ENCODE measurements around the gene DNMBP.

DNMBP gene, protein sequence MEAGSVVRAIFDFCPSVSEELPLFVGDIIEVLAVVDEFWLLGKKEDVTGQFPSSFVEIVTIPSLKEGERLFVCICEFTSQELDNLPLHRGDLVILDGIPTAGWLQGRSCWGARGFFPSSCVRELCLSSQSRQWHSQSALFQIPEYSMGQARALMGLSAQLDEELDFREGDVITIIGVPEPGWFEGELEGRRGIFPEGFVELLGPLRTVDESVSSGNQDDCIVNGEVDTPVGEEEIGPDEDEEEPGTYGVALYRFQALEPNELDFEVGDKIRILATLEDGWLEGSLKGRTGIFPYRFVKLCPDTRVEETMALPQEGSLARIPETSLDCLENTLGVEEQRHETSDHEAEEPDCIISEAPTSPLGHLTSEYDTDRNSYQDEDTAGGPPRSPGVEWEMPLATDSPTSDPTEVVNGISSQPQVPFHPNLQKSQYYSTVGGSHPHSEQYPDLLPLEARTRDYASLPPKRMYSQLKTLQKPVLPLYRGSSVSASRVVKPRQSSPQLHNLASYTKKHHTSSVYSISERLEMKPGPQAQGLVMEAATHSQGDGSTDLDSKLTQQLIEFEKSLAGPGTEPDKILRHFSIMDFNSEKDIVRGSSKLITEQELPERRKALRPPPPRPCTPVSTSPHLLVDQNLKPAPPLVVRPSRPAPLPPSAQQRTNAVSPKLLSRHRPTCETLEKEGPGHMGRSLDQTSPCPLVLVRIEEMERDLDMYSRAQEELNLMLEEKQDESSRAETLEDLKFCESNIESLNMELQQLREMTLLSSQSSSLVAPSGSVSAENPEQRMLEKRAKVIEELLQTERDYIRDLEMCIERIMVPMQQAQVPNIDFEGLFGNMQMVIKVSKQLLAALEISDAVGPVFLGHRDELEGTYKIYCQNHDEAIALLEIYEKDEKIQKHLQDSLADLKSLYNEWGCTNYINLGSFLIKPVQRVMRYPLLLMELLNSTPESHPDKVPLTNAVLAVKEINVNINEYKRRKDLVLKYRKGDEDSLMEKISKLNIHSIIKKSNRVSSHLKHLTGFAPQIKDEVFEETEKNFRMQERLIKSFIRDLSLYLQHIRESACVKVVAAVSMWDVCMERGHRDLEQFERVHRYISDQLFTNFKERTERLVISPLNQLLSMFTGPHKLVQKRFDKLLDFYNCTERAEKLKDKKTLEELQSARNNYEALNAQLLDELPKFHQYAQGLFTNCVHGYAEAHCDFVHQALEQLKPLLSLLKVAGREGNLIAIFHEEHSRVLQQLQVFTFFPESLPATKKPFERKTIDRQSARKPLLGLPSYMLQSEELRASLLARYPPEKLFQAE (N-terminal part only)

DNA sequence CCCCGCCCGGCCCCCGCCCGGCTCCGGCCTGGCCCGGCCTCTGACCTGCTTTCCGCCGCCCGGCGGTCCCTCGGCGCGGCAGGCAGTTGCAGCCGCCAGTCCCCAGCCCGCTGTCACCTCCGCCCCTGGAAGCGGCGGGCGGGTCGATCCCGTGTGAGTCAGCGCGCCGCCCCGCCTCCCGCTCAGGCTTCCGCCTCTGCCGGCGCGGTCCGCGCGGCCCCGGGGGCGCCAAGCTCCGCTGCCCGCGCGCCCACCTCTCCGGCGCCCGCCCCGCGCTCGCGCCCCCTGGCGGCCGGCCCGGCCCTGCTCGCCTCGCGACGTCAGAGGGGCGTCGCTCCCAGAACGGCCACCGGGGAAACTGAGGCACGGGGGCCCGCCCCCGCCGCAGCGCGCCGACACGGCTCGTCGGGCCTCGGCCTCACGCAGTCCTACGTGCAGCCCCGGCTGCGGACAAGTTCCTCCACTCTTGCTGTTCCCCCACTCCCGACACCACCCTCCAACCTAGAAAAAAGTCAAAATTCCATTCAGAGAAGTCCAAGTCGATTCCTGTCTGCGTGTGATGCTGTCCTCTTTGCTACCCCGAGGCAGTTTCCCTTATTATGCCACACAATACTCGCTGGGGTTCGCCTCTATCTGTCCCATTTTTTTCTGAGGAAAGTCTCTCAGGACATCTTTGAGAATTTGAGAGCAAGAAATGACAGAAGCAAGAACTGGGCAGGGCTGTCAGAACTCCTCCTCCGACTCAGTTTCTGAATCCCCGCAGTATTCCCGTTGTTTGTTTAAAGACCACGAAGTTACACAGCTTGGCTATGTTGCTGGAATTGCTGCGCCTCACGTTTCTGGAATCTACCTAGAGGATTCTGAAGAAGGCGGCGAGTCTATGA lies at the start of gene DNMBP:
Gene DNMBP (minus strand): TSS at position 155 of the 884 bp plus-strand sequence. CDS start 37,823 bp downstream, outside the sequence.
- DNase-seq = peak; percentile 94

- no peak for DNase-seq
These were observed 48.2 kb upstream of the DNMBP start for GRCh38 chr10:100057948-100058347.

DNA sequence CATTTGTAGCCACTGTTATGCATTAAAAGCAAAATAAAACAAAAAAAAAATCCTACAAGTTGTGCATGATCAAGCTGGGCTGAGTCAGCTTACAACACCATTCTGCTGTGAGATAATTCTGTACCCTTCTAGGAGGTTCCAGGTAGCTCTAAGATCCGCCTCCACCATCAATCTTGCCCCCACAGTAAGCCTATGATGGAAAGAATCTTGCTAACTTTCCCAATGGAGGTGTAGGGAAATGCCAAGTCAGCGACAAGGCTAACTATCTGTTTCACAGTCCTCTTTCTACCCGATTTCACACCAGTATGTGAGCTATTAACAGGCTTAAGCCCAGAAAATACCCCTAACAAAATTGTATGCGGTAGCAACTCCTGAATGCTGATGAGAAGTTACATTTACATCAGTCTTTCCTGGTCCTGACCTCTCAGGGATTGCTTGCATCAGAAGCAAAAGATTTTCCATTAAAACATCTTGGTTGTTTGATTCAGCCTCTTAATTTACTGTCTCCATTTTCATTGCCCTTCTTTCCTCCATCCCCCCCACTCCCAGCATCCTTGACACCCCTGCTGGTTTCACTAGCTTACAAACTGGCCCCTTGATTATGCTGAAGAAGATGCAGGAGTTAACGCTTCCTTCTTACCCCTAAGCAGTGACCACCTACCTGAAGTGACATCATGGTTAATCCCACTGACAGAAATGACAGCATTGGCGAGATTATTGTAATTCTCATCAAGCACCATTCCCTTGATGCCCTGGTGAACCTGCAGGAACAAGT lies 44.1 kb upstream of the DNMBP start:
- DNase-seq = no peak

- peak; percentile 89 for DNase-seq
These were observed 36.3 kb upstream of the DNMBP start for GRCh38 chr10:100046021-100046486.

DNA sequence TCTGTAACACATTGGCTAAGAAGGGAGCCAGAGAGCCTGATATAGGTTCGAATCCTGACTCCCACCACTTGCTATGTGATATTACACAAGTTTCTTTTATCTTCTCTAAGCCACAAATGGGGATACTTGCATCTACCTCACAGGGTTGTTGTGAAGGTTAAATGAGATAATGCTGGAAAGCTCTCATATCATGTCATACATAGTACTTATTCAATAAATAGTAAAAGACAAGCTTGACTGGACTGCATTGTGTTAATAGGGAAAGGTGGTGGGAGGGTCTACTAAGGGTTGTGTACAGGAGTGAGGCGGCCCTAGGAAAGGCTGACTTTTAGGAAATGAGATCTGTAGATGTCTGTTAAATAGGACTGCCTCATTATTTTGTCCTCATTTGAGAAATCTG lies 35.8 kb upstream of the DNMBP start:
- DNase-seq = no peak

GRCh38 chr10:100043796-100044195 lies 34.0 kb upstream of the DNMBP start:
- no peak for DNase-seq

- DNase-seq = peak; percentile 24
These were observed 33.6 kb upstream of the DNMBP start for GRCh38 chr10:100043344-100043743.

DNA sequence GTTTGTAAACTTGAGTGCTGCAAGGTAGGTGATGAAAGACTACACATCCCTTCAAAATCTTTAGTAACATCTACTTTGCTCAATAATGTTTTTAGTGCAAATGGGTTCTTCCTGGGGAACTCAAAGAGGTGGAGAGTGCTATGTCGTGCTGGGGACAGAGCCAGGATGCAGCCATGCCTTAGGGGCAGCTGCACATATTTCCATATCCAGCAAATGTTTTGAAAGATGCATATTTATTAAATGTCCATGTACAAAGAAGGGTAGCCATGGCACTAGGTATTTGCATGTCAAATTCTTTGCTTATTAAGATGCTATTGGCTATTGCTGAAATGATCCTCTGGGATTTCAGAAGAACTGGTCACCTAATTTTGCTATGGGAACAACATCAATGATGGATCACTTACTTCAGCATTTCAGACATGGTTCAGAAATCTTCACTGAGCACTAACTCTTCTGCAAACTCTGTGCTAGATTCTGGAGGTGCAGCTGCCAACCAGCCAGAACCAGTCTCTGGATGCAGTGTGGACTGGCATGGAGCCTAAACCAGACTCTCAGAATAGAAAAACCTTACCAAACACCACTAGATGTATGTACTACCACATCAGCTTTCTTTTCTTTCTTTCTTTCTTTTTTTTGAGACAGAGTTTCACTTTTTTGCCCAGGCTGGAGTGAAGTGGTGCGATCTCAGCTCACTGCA lies 31.7 kb upstream of the DNMBP start:
- DNase-seq = no peak

- no peak for DNase-seq
These were observed 28.9 kb upstream of the DNMBP start for GRCh38 chr10:100038561-100039071.

DNA sequence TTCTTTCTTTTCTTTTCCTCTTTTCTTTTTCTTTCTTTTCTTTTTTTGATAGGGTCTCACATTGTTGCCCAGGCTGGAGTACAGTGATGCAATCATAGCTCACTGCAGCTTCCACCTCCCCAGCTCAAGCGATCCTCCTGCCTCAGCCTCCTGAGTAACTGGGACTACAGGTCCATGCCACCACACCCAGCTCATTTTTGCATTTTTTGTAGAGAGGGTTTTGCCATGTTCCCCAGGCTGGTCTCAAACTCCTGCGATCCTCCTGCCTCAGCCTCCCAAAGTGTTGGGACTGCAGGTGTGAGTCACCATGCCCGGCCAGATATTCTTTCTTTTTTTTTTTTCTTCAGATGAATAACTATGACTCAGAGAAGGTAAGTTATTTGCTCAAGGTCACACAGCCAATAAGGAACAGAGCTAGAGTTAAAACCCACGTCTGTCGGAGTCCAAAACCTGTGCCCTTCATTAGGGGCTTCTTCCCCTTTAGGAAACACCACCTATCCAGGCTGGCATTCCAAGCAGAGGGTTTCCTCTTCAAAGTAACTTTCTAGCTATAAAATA lies 28.1 kb upstream of the DNMBP start:
- no peak for DNase-seq

- no peak for DNase-seq
These were observed 27.1 kb upstream of the DNMBP start for GRCh38 chr10:100036850-100037249.

DNA sequence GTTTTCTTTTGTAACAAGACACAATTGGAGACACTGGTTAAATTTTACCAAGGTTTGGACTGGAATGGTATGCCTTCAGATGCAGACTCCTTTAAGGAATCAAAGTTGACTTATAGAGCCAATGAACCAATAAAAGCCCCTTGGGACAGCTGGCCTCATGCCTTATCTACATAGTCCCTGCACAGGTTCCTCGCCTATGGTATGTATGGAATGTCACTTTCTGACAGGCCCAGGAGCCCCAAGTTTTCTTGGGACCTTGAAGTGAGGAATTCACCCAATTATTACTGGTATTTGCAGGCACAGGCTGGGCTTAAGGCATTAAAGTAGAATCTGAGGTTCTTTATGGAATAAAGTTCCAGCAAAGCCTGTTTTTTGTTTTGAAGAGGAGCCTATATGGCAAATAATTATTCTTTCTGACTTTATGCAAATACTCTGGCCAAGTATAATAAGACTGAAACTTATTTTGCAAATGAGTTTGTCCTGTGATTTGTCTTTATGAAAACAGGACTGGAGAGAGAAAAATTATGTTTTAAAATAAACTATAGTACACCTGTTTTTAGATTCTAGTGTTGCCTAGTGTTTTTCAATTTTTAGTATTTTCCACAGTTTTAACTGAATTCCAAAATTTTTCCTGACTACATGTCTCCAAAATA lies 24.1 kb upstream of the DNMBP start:
- no peak for DNase-seq

DNA sequence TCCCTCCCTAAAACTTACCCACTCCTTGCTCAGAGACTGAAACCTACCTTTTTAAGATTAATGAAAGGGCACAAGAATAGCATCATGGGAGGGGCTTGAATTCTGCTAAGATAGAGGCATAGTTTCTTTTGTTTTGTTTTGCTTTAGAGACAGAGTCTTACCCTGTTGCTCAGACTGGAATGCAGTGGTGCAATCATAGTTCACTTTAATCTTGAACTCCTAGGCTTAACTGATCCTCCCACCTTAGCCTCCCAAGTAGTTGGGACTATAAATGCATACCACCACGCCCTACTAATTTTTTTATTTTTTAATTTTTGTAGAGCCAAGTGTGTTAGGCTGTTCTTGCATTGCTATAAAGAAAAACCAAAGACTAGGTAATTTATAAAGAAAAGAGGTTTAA lies 17.7 kb upstream of the DNMBP start:
- DNase-seq = no peak

- DNase-seq = no peak
These were observed 15.8 kb upstream of the DNMBP start for GRCh38 chr10:100025576-100025975.

- no peak for DNase-seq
These were observed 15.0 kb upstream of the DNMBP start for GRCh38 chr10:100024748-100025147.

DNA sequence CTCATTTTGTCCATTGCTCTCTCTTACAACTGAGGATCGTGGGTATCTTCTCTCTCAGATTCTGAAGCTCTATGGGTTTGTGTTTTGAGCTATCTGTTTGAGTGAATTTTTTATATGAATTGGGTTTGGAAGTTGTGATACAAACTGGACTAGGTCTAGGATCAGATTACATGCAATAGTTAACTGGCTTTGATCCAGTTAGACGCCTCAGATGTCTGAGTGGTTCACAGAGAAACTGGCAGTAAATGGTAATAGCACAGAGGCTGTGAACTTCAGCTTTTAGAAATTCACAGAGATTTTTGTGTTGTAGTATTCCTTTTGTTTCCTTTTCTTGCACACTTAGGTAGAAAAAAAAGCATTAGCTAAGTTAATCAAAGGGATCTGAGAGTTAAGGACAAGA lies 12.7 kb upstream of the DNMBP start:
- DNase-seq = no peak

DNA sequence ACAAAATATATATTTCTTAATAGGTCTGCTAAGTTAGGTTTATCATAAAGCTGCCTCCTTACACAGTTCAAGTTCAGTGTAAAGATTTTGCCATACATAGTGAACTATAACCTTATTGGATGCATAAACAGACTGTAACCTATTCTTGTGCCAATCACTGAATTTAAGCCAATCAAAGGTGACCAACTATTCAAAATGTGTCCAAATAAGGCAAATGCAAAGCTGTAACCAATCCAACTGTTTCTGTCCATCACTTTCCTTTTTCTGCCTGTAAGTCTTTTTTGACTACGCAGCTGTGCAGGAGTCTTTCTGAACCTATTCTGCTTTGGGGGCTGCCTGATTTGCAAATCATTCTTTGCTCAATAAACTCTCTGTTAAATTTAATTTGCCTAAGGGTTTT lies 11.6 kb upstream of the DNMBP start:
- DNase-seq = no peak

GRCh38 chr10:100020886-100021253 lies 11.1 kb upstream of the DNMBP start:
- no peak for DNase-seq

- no peak for DNase-seq
These were observed 10.6 kb upstream of the DNMBP start for GRCh38 chr10:100020142-100020885.

All from hematopoietic multipotent progenitor cell treated with erythropoietin and hydrocortisone succinate and interleukin-3 and kit ligand, for 4 days (in vitro differentiated cells).